Measurements from ENCODE around the gene BTF3L4.

BTF3L4 gene

GRCh38 chr1:52127181-52128180, 71.4 kb downstream of the BTF3L4 start:
- peak; percentile 3 to 55 for DNase-seq

GRCh38 chr1:52139817-52140540, 83.9 kb downstream of the BTF3L4 start:
- no peak for DNase-seq
